Lung (tissue), 12 donors: ENCODE data around the gene CFAP53. TPM values are rescaled to one million over a fixed set of nuclear protein-coding genes. Genes with fewer than 3 reads are reported as not detected.

Experiments
- ATAC-seq: fragments of 200-7000 bp; cut with Tn5 transposase; one replicate; pipeline ENCODE4 v1.9.1; 2020; ENCODE audit warnings: moderate number of reproducible peaks; ENCODE audit not compliant: insufficient read depth, low FRiP score
- DNase-seq, 3 donors: peaks; one replicate each; pipeline ENCODE4 v3.0.0-alpha.2; 2013 to 2017
- H3K27ac ChIP-seq, 2 donors: one replicate each; pipeline ENCODE4 v1.5.1; 2013; ENCODE audit warnings: mild to moderate bottlenecking in 2 of 2, moderate library complexity in 2 of 2, control low read depth in 1 of 2, inconsistent platforms in 1 of 2, low read depth in 1 of 2, low read length in 1 of 2
- H3K27me3 ChIP-seq, 3 donors: one replicate each; pipeline ENCODE4 v1.5.1; 2013; ENCODE audit warnings: low read length in 2 of 3; ENCODE audit not compliant: control insufficient read depth in 3 of 3, insufficient read depth in 3 of 3
- H3K36me3 ChIP-seq, 4 donors: one replicate each; pipeline ENCODE4 v1.5.1; 2013; ENCODE audit warnings: low read length in 4 of 4, mild to moderate bottlenecking in 1 of 4, moderate library complexity in 1 of 4; ENCODE audit not compliant: control insufficient read depth in 4 of 4, insufficient read depth in 4 of 4
- H3K4me1 ChIP-seq, 5 donors: one replicate each; pipeline ENCODE4 v1.5.1; 2013; ENCODE audit warnings: low read length in 5 of 5, mild to moderate bottlenecking in 2 of 5, moderate library complexity in 1 of 5; ENCODE audit not compliant: control insufficient read depth in 5 of 5, insufficient read depth in 5 of 5
- H3K4me3 ChIP-seq: one replicate; pipeline ENCODE4 v1.5.1; 2013; ENCODE audit warnings: mild to moderate bottlenecking, control low read depth, moderate library complexity
- H3K9ac ChIP-seq, 2 donors: one replicate each; pipeline ENCODE4 v1.5.1; 2013; ENCODE audit warnings: low read length in 2 of 2, control low read depth in 1 of 2; ENCODE audit not compliant: insufficient read depth in 1 of 2
- H3K9me3 ChIP-seq, 4 donors: one replicate each; pipeline ENCODE4 v1.5.1; 2013; ENCODE audit warnings: low read length in 3 of 4, mild to moderate bottlenecking in 1 of 4, moderate library complexity in 1 of 4; ENCODE audit not compliant: control insufficient read depth in 4 of 4, insufficient read depth in 3 of 4
- WGBS, 2 donors: extraction: QIAGEN DNeasy Blood & Tissue Kit; methylation state at CpG; one replicate each; pipeline ENCODE4 v1.1.7; 2013; 5-methylcytosine and 5-hydroxymethylcytosine counted together
- polyA plus RNA-seq, 2 donors: library from polyadenylated mRNA; stranded (reverse); fragments of 200-250 nt; gene quantifications; one replicate each; pipeline ENCODE4 v1.2.1, GENCODE V29; 2013
- total RNA-seq, 2 donors: library from RNA; depleted of rRNA in 1 of 2; stranded (reverse); fragments of >200 nt in 1 of 2; gene quantifications; one replicate each; pipeline ENCODE4 v1.2.1, GENCODE V29; 2014 to 2021
- TF ChIP-seq, protein P1 (sequence below): IDR thresholded peaks from 2 replicates; pipeline ENCODE4 v1.5.1; 2012; ENCODE audit warnings: mild to moderate bottlenecking; ENCODE audit errors: control extremely low read depth, extremely low read depth
- donor health status: control.
- donor health status: control.
- donor health status: Bipolar disorder and iron deficiency.
- donor health status: healthy.
- donor health status: DM: yes; HTN: yes; CAD: no.

The CFAP53 gene
- total and polyA plus RNA-seq, 4 donors, result 5.0 to 7.1 (median 5.5) TPM

DNA sequence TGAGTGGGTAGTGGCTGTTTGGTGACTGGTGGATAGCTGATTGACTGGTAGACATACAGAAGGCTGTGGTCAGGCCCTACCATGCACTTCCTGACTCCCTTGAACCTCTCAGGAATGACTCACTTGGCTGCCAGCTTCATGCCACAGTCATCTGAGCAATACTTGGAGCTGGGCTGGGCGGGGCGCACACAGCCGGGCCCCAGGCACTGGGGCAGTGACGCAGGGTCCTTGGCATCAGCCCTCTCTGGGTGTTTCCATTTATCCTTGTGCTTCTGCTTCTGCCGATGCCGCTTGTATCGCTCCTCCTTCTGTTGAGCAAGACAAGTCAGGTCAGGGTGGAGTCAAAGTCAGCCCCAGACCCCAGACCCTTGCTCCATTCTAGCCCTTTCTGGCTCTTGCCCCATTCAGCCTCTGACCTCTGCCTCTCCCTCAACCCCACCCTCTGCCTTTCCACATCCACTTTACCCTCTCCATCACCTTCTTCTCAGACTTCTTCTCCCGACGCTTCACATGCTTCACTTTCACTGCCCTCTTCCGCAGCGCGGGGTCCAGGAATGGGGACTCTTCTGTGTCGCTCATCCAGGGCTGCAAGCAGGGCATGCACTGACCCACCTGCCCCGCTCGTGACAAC is 18.1 kb upstream of the CFAP53 start:
- no peak overlapping the region for H3K27ac ChIP-seq
- WGBS, 2 donors, result 87 to 93% methylated on average over 15 of the region's 15 CpGs
- H3K4me3 ChIP-seq, result no peak overlapping the region
- H3K4me1 ChIP-seq, result peaks cover 5 to 27% (median 8%) of the 10 kb centered on the region in 5 donors
- no peak overlapping the region for H3K9ac ChIP-seq
- DNase-seq, result no peak
- no peaks in the 10 kb centered on the region for H3K9me3 ChIP-seq
- no peak for ATAC-seq
- H3K27me3 ChIP-seq, result no peaks in the 10 kb centered on the region
- TF ChIP-seq, protein P1, sequence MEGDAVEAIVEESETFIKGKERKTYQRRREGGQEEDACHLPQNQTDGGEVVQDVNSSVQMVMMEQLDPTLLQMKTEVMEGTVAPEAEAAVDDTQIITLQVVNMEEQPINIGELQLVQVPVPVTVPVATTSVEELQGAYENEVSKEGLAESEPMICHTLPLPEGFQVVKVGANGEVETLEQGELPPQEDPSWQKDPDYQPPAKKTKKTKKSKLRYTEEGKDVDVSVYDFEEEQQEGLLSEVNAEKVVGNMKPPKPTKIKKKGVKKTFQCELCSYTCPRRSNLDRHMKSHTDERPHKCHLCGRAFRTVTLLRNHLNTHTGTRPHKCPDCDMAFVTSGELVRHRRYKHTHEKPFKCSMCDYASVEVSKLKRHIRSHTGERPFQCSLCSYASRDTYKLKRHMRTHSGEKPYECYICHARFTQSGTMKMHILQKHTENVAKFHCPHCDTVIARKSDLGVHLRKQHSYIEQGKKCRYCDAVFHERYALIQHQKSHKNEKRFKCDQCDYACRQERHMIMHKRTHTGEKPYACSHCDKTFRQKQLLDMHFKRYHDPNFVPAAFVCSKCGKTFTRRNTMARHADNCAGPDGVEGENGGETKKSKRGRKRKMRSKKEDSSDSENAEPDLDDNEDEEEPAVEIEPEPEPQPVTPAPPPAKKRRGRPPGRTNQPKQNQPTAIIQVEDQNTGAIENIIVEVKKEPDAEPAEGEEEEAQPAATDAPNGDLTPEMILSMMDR, result no peak
- H3K36me3 ChIP-seq, result peaks cover 7 to 38% (median 19%) of the 10 kb centered on the region in 4 donors

- Histone ChIP-seq H3K4me3 (no peak overlapping the region), H3K9ac (no peak overlapping the region), H3K9me3 (no peaks in the 10 kb centered on the region), H3K36me3 (peaks cover 7 to 38% (median 24%) of the 10 kb centered on the region in 4 donors), H3K27ac (no peak overlapping the region), H3K27me3 (no peaks in the 10 kb centered on the region), H3K4me1 (peaks cover 5 to 27% (median 12%) of the 10 kb centered on the region in 5 donors)
- TF ChIP-seq, protein P1, result no peak
- 86 to 89% methylated on average over 29 of the region's 29 CpGs for WGBS, 2 donors
- DNase-seq (no peak), ATAC-seq (no peak)
These were observed 17.3 kb upstream of the CFAP53 start for GRCh38 chr18:50283469-50284209.

DNA sequence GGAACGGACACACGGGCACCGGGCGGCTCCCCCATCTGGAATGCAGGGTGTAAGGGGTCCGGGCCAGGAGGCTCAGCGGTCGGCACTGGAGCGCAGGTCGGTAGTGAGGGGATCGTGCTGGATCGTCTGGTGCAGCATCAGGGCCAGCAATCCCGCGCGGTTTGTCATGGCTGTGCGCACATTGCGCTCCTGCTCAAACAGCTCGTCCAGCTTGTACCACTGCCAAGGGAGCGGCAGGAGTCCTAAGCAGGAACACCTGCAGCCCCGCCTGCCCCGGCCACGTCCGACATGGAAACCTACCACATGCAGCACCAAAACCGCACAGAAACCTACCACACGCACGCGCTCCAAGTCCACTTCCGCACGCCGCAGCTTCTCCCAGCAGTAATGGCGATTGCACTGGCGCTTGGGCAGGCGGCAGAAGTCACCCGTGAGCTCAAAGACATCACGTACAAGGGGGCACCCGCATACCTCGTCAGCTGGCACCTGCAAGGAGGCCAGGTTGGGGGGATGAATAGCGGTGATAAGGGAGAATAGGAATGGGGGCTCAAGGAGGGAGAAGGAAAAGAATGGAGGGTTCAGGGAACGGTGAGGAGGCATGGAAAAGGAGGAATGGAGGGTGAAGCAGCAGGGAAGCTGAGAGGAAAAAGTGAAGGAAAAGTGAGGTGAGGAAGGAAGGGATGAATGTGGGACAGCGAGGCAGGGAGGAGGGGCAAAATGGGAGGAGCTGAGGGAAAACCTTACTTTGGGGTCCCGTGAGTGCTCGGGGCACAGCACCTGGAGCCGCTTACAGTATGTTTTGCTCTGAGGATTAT is 16.4 kb upstream of the CFAP53 start:
- no peak for DNase-seq
- Histone ChIP-seq H3K27me3 (no peaks in the 10 kb centered on the region), H3K4me1 (peaks cover 5 to 27% (median 12%) of the 10 kb centered on the region in 5 donors), H3K4me3 (no peak overlapping the region), H3K9ac (no peak overlapping the region), H3K27ac (no peak overlapping the region), H3K36me3 (peaks cover 7 to 38% (median 25%) of the 10 kb centered on the region in 4 donors), H3K9me3 (no peaks in the 10 kb centered on the region)
- TF ChIP-seq, protein P1, result no peak
- no peak for ATAC-seq
- 94 to 95% methylated on average over 41 to 42 of the region's 42 CpGs for WGBS, 2 donors
